Neuronal stem cell (in vitro differentiated cells): ENCODE measurements around the gene TPH1.

Experiments used
- DNase-seq: peaks from one replicate; pipeline ENCODE4 v3.0.0-alpha.2; 2013; ENCODE audit warnings: low spot score
- H2AFZ ChIP-seq: one replicate; pipeline ENCODE4 v1.6.1; 2013; ENCODE audit warnings: mild to moderate bottlenecking, low read length, inconsistent platforms
- H2AK5ac ChIP-seq: 2 replicates; pipeline ENCODE4 v1.6.1; 2013; ENCODE audit warnings: low read depth, mild to moderate bottlenecking, inconsistent platforms, low read length, moderate library complexity, mixed read lengths
- H2BK120ac ChIP-seq: 2 replicates; pipeline ENCODE4 v1.6.1; 2013; ENCODE audit warnings: low read depth, mild to moderate bottlenecking, inconsistent platforms, low read length, moderate library complexity, mixed read lengths
- H2BK12ac ChIP-seq: one replicate; pipeline ENCODE4 v1.6.1; 2013; ENCODE audit warnings: low read length, inconsistent platforms
- H2BK15ac ChIP-seq: 2 replicates; pipeline ENCODE4 v1.6.1; 2013; ENCODE audit warnings: mild to moderate bottlenecking, low read length, inconsistent platforms, mixed read lengths
- H2BK5ac ChIP-seq: one replicate; pipeline ENCODE4 v1.6.1; 2013; ENCODE audit warnings: inconsistent platforms, mild to moderate bottlenecking, low read length, moderate library complexity
- H3K14ac ChIP-seq: one replicate; pipeline ENCODE4 v1.6.1; 2013; ENCODE audit warnings: low read length, inconsistent platforms
- H3K18ac ChIP-seq: 2 replicates; pipeline ENCODE4 v1.6.1; 2013; ENCODE audit warnings: low read length, inconsistent platforms
- H3K23ac ChIP-seq: 2 replicates; pipeline ENCODE4 v1.6.1; 2013; ENCODE audit warnings: low read depth, mild to moderate bottlenecking, mixed read lengths, low read length, inconsistent platforms; ENCODE audit not compliant: poor library complexity
- H3K27ac ChIP-seq: replicated peaks from 3 replicates; pipeline ENCODE4 v1.5.1; 2013; ENCODE audit warnings: low read length, inconsistent platforms
- H3K27me3 ChIP-seq, 3 experiments: 2 replicates each; pipeline ENCODE4 v1.6.1; 2013; ENCODE audit warnings: low read length in 3 of 3, mild to moderate bottlenecking in 2 of 3, inconsistent platforms in 1 of 3, low read depth in 1 of 3, mixed read lengths in 1 of 3, moderate library complexity in 1 of 3; ENCODE audit not compliant: control insufficient read depth in 3 of 3, insufficient read depth in 3 of 3
- H3K36me3 ChIP-seq, 2 donors: replicated peaks in 1 of 2; 2 replicates each; pipeline ENCODE4 v1.6.1; 2013; ENCODE audit warnings: low read length in 2 of 2; ENCODE audit not compliant: control insufficient read depth in 2 of 2, insufficient read depth in 2 of 2
- H3K4ac ChIP-seq: 2 replicates; pipeline ENCODE4 v1.6.1; 2013; ENCODE audit warnings: inconsistent platforms, mild to moderate bottlenecking, low read length, moderate library complexity
- H3K4me1 ChIP-seq, 2 donors: 1 replicate in 1 of 2; 2 replicates in 1 of 2; pipeline ENCODE4 v1.6.1; 2013; ENCODE audit warnings: low read length in 2 of 2, low read depth in 1 of 2; ENCODE audit not compliant: control insufficient read depth in 2 of 2, insufficient read depth in 1 of 2
- H3K4me2 ChIP-seq: one replicate; pipeline ENCODE4 v1.6.1; 2013; ENCODE audit warnings: mild to moderate bottlenecking, low read length, inconsistent platforms; ENCODE audit not compliant: insufficient read depth, poor library complexity, severe bottlenecking
- H3K4me3 ChIP-seq, 2 donors: 2 replicates each; pipeline ENCODE4 v1.5.1; 2013; ENCODE audit warnings: low read length in 2 of 2, mild to moderate bottlenecking in 2 of 2, inconsistent platforms in 1 of 2, moderate library complexity in 1 of 2
- H3K79me1 ChIP-seq: one replicate; pipeline ENCODE4 v1.6.1; 2013; ENCODE audit warnings: low read depth, mild to moderate bottlenecking, inconsistent platforms, low read length, moderate library complexity
- H3K9ac ChIP-seq: one replicate; pipeline ENCODE4 v1.6.1; 2013; ENCODE audit warnings: mild to moderate bottlenecking, low read depth, low read length, inconsistent platforms; ENCODE audit not compliant: poor library complexity
- H3K9me3 ChIP-seq, 2 donors: replicated peaks in 1 of 2; 2 replicates each; pipeline versions ENCODE3 to v1.6.1; 2013; ENCODE audit warnings: low read length in 2 of 2, mild to moderate bottlenecking in 2 of 2, inconsistent platforms in 1 of 2, low read depth in 1 of 2, mixed read lengths in 1 of 2, moderate library complexity in 1 of 2; ENCODE audit not compliant: control insufficient read depth in 2 of 2, insufficient read depth in 1 of 2
- H4K8ac ChIP-seq: one replicate; pipeline ENCODE4 v1.6.1; 2013; ENCODE audit warnings: low read depth, mild to moderate bottlenecking, inconsistent platforms, low read length, moderate library complexity
- H4K91ac ChIP-seq: one replicate; pipeline ENCODE4 v1.6.1; 2013; ENCODE audit warnings: low read length, low read depth, mild to moderate bottlenecking, inconsistent platforms; ENCODE audit not compliant: poor library complexity
- WGBS, 2 donors: extraction: QIAGEN DNeasy Blood & Tissue Kit; methylation state at CpG; one replicate each; pipeline ENCODE4 v1.1.7; 2013; ENCODE audit warnings: missing lambda C conversion rate in 2 of 2, mixed read lengths in 1 of 2; ENCODE audit not compliant: insufficient read length in 2 of 2, insufficient replicate concordance in 1 of 2; ENCODE audit errors: extremely low coverage in 2 of 2; 5-methylcytosine and 5-hydroxymethylcytosine counted together

Gene TPH1

GRCh38 chr11:18036456-18036855 lies 9.6 kb downstream of the TPH1 start:
- H2BK5ac ChIP-seq, result no peak overlapping the region
- H2AK5ac ChIP-seq, result no peak overlapping the region
- no peak overlapping the region for H3K4ac ChIP-seq
- no peak for DNase-seq
- no peaks in the 10 kb centered on the region for H3K27me3 ChIP-seq
- no peaks in the 10 kb centered on the region for H3K79me1 ChIP-seq
- no peak overlapping the region for H3K4me3 ChIP-seq
- H4K91ac ChIP-seq, result no peak overlapping the region
- no peaks in the 10 kb centered on the region for H3K9me3 ChIP-seq
- H3K4me1 ChIP-seq, result no peaks in the 10 kb centered on the region
- no peak overlapping the region for H3K4me2 ChIP-seq
- no peak overlapping the region for H2BK12ac ChIP-seq
- no peak overlapping the region for H3K27ac ChIP-seq
- no peak overlapping the region for H2AFZ ChIP-seq
- H3K9ac ChIP-seq, result no peak overlapping the region
- no peak overlapping the region for H4K8ac ChIP-seq
- H3K23ac ChIP-seq, result no peak overlapping the region
- no peak overlapping the region for H2BK120ac ChIP-seq
- no peak overlapping the region for H2BK15ac ChIP-seq
- H3K36me3 ChIP-seq, result no peaks in the 10 kb centered on the region
- H3K18ac ChIP-seq, result no peak overlapping the region
- H3K14ac ChIP-seq, result no peak overlapping the region

GRCh38 chr11:18027475-18027874 lies 18.6 kb downstream of the TPH1 start:
- Histone ChIP-seq H3K23ac (no peak overlapping the region), H3K27me3 (no peaks in the 10 kb centered on the region), H3K36me3 (no peaks in the 10 kb centered on the region), H3K18ac (no peak overlapping the region), H3K27ac (no peak overlapping the region), H2BK120ac (no peak overlapping the region), H3K9ac (no peak overlapping the region), H4K8ac (no peak overlapping the region), H2AK5ac (no peak overlapping the region), H3K79me1 (no peaks in the 10 kb centered on the region), H4K91ac (no peak overlapping the region), H2BK15ac (no peak overlapping the region), H3K4ac (no peak overlapping the region), H3K4me1 (peaks cover 0 to 3% of the 10 kb centered on the region in 2 donors), H2BK5ac (no peak overlapping the region), H2BK12ac (no peak overlapping the region), H3K14ac (no peak overlapping the region), H2AFZ (no peak overlapping the region), H3K9me3 (no peaks in the 10 kb centered on the region), H3K4me3 (no peak overlapping the region), H3K4me2 (no peak overlapping the region)
- no peak for DNase-seq
- no CpG with 5 or more reads among the region's 2 CpGs for WGBS, 2 donors

- Histone ChIP-seq H3K4me3 (no peak overlapping the region), H3K27me3 (no peaks in the 10 kb centered on the region), H3K4me1 (peaks cover 0 to 1% of the 10 kb centered on the region in 2 donors), H2BK120ac (no peak overlapping the region), H4K8ac (no peak overlapping the region), H3K36me3 (no peaks in the 10 kb centered on the region), H3K23ac (no peak overlapping the region), H3K18ac (no peak overlapping the region), H3K14ac (no peak overlapping the region), H2BK5ac (no peak overlapping the region), H4K91ac (no peak overlapping the region), H3K79me1 (no peaks in the 10 kb centered on the region), H2AK5ac (no peak overlapping the region), H2AFZ (no peak overlapping the region), H3K4me2 (no peak overlapping the region), H3K9me3 (no peaks in the 10 kb centered on the region), H3K27ac (no peak overlapping the region), H2BK15ac (no peak overlapping the region), H3K9ac (no peak overlapping the region), H2BK12ac (no peak overlapping the region), H3K4ac (no peak overlapping the region)
- no CpG with 5 or more reads among the region's 1 CpG for WGBS, 2 donors
- no peak for DNase-seq
Observed at GRCh38 chr11:18022419-18022818, 23.6 kb downstream of the TPH1 start.

- no peak overlapping the region for H3K4me2 ChIP-seq
- no peak overlapping the region for H3K9ac ChIP-seq
- H2BK5ac ChIP-seq, result no peak overlapping the region
- peaks cover 0 to under 1% (median 0%) of the 10 kb centered on the region in 3 experiments for H3K27me3 ChIP-seq
- DNase-seq, result no peak
- H3K14ac ChIP-seq, result no peak overlapping the region
- no peaks in the 10 kb centered on the region for H3K9me3 ChIP-seq
- no peak overlapping the region for H2BK12ac ChIP-seq
- H3K23ac ChIP-seq, result no peak overlapping the region
- H2AFZ ChIP-seq, result no peak overlapping the region
- no peak overlapping the region for H3K4me3 ChIP-seq
- no peak overlapping the region for H2AK5ac ChIP-seq
- no peak overlapping the region for H2BK120ac ChIP-seq
- no peak overlapping the region for H4K91ac ChIP-seq
- H3K4ac ChIP-seq, result no peak overlapping the region
- no peak overlapping the region for H3K27ac ChIP-seq
- H3K36me3 ChIP-seq, result no peaks in the 10 kb centered on the region
- no peak overlapping the region for H3K18ac ChIP-seq
- H4K8ac ChIP-seq, result no peak overlapping the region
- no peaks in the 10 kb centered on the region for H3K79me1 ChIP-seq
- no peak overlapping the region for H2BK15ac ChIP-seq
- no peaks in the 10 kb centered on the region for H3K4me1 ChIP-seq
Observed at GRCh38 chr11:18019650-18020049, 26.4 kb downstream of the TPH1 start.
